ENCODE data around the gene IFI44.

Gene IFI44

DNA sequence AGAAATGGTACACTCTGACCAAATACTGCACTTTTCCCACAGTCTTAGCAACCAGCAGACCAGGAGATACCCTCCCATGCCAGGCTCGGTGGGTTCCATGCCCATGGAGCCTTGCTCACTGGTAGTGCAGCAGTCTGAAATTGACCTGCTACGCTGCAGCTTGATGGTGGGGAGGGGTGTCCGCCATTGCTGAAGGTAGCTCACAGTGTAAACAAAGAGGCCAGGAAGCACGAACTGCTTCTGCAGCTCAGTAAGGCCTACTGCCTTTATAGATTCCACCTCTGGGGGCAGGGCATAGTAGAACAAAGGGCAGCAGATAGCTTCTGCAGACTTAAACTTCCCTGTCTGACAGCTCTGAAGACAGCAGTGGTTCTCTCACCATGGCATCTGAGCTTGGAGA, 41.7 kb upstream of the IFI44 start:
- H3K4me3 ChIP-seq (ENCODE audit: low read length), result no peak overlapping the region
- no peak for DNase-seq (ENCODE audit: low read depth)
- TF ChIP-seq, protein P1, sequence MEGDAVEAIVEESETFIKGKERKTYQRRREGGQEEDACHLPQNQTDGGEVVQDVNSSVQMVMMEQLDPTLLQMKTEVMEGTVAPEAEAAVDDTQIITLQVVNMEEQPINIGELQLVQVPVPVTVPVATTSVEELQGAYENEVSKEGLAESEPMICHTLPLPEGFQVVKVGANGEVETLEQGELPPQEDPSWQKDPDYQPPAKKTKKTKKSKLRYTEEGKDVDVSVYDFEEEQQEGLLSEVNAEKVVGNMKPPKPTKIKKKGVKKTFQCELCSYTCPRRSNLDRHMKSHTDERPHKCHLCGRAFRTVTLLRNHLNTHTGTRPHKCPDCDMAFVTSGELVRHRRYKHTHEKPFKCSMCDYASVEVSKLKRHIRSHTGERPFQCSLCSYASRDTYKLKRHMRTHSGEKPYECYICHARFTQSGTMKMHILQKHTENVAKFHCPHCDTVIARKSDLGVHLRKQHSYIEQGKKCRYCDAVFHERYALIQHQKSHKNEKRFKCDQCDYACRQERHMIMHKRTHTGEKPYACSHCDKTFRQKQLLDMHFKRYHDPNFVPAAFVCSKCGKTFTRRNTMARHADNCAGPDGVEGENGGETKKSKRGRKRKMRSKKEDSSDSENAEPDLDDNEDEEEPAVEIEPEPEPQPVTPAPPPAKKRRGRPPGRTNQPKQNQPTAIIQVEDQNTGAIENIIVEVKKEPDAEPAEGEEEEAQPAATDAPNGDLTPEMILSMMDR (IDR thresholded peaks at IDR 0.05; ENCODE audit: insufficient read depth, low read depth, low read length, missing control alignments), result no peak

DNA sequence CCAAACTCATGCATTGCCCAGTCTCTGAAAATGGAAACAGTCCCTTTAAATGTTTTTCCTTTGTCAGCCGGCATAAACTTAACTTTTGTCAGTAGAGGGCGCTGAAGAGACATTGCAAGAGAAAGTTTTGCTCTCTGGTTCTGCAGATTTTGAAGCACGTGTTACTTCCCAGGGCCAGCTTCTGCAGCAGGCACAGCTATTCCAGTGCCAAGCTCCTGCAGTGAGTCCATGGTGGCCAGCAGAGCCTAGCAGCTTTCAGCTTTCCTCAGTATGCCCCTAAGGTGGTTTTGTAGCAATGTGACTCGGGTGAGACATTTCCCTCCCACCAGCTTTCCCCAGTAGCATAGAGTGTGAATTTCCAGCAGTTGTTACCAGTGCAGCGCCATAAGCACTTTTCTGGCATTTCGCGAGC, 32.0 kb upstream of the IFI44 start:
- TF ChIP-seq, protein P1 (IDR thresholded peaks at IDR 0.05; ENCODE audit: insufficient read depth, low read depth, low read length, missing control alignments), result peak; percentile 88
- DNase-seq (ENCODE audit: low read depth), result peak; percentile 83
- H3K4me3 ChIP-seq (ENCODE audit: low read length), result no peak overlapping the region

DNA sequence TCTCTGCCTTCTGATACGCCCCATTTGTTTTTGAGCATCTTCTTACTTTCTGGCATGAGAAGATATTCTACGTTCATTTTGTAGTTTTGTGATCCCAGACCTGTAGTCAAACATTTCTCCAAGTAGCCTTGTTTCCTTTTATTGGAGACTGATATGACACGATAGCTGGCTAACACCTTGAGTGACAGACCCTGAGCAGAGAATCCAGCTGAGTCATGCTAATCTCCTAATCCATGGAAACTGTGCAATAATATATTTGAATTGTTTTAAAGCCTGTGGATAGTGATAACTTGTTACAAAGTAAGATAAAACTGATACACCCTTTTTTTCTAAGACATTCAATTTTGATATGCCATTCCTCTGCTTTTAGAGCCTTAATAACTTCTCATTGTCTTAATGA, 30.6 kb upstream of the IFI44 start:
- no peak overlapping the region for H3K4me3 ChIP-seq (ENCODE audit: low read length)
- TF ChIP-seq, protein P1 (IDR thresholded peaks at IDR 0.05; ENCODE audit: insufficient read depth, low read depth, low read length, missing control alignments), result no peak
- peak; percentile 9 for DNase-seq (ENCODE audit: low read depth)

DNA sequence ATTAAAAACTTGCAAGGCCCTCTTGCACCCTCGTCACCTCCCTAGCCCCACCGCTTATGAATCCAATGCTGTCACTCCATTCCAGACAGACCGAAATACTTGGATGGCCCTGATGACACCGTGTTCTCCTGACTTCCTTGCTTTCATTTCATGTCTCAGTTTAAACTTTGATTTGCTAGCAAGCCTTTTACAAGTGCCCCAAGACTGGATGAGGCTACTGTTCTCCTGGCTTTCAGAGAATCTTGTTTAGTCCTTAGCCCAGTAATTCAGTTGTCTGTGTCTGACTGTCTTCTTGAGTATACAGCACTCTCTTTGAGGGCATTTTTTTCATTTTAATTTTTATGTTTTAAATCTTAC, 30.2 kb upstream of the IFI44 start:
- DNase-seq (ENCODE audit: low read depth), result no peak
- TF ChIP-seq, protein P1 (IDR thresholded peaks at IDR 0.05; ENCODE audit: insufficient read depth, low read depth, low read length, missing control alignments), result no peak
- H3K4me3 ChIP-seq (ENCODE audit: low read length), result no peak overlapping the region

DNA sequence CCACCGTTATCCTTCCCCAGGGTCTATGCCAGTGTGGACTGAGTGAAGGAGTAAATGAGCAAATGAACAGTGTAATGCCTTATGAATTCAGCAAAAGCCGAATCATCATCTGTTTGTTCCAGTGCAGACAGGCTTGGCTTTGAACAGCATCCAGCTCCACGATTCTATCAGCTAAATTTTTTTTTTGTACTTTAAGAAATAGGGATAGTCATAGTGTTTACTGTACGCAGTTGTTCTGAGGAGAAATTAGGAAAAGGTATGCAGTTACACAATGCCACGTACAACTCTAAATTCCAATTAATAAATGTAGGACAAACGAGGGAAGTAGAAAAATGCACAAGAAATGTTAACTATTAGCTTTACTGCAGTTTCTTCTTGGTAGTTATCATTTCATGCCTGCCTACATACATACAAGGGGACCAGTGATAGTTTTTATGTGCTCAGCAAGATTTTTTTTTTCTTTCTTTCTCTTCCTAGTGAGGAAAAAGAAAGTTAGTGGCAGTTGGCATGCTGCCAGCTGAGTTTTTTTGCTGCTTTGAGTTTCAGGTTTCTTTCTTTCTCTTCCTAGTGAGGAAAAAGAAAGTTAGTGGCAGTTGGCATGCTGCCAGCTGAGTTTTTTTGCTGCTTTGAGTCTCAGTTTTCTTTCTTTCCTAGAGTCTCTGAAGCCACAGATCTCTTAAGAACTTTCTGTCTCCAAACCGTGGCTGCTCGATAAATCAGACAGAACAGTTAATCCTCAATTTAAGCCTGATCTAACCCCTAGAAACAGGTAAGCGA, 29.6 kb upstream of the IFI44 start, which contains the start of gene IFI44L:
TSS of gene IFI44L (plus strand) at position 646 of the 777 bp plus-strand sequence. CDS start 7,468 bp downstream, outside the sequence.
- TF ChIP-seq, protein P1 (IDR thresholded peaks at IDR 0.05; ENCODE audit: insufficient read depth, low read depth, low read length, missing control alignments), result no peak
- peak within 1 kb of the TSS; percentile 30 for H3K4me3 ChIP-seq (ENCODE audit: low read length)
- DNase-seq (ENCODE audit: low read depth), result peak; percentile 60

DNA sequence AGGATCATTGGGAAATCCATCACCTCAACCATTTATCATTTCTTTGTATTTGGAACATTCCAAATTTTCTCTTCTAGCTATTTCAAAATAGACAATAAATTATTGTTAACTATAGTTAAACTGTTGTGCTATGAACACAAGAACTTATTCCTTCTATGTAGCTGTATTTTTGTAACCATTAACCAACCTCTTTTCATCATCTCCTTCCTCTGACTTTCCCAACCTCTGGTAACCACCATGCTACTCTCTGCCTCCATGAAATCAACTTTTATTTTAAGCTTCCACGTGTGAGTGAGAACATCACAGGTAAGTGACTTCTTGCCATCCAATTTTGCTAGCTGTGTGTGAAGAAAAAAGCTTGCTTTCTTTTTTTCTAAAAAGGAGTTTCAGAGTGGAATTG, 29.0 kb upstream of the IFI44 start:
- peak overlapping the region; percentile 30 for H3K4me3 ChIP-seq (ENCODE audit: low read length)
- no peak for DNase-seq (ENCODE audit: low read depth)
- TF ChIP-seq, protein P1 (IDR thresholded peaks at IDR 0.05; ENCODE audit: insufficient read depth, low read depth, low read length, missing control alignments), result no peak

DNA sequence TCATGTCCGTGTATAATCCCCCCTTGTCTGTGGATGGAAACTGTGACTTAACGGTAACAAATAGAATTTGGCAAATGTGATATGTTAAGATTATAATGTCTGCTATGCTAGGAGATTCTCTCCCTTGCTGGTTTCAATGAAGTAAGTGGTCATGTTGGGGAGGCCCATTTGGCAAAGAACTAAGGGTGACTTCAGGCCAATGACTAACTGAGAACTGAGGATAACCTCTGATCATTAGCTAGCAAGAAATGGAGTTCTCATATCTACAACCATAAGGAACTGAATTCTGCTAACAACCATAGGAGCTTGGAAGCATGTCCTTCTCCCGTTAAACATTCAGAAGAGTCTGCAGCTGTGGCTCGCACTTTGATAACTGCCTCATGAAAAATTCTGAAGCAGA, 27.1 kb upstream of the IFI44 start:
- no peak overlapping the region for H3K4me3 ChIP-seq (ENCODE audit: low read length)
- TF ChIP-seq, protein P1 (IDR thresholded peaks at IDR 0.05; ENCODE audit: insufficient read depth, low read depth, low read length, missing control alignments), result no peak
- no peak for DNase-seq (ENCODE audit: low read depth)

Measured in epithelial cell of esophagus (primary cell).